Measurements from ENCODE around the gene RHBDD3.

Gene RHBDD3

DNA sequence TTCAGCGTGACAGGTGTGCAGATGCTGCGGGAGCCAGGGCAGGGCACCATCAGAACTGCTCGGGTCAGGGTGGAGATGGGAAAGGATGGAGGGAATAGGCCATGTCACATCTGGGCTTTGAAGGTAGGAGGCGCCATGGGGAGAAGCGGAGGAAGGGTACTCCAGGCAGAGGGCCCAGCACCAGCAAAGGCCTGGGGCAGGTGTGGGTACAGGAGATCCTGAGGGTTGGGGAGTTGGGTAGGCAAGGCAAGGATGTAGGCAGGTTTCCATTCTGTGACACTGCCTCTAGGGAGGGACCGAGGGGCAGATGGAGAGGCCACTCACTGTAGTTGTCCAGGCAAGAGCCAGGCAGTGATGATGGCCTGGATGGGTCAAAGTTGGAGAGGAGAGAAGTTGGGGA, 53.5 kb downstream of the RHBDD3 start:
- H3K4me3 ChIP-seq (ENCODE audit: low read length): no peak overlapping the region
- DNase-seq (ENCODE audit: low read depth): no peak
- TF ChIP-seq CTCF (conservative IDR thresholded peaks at IDR 0.05; ENCODE audit: low read depth, low read length): no peak

DNA sequence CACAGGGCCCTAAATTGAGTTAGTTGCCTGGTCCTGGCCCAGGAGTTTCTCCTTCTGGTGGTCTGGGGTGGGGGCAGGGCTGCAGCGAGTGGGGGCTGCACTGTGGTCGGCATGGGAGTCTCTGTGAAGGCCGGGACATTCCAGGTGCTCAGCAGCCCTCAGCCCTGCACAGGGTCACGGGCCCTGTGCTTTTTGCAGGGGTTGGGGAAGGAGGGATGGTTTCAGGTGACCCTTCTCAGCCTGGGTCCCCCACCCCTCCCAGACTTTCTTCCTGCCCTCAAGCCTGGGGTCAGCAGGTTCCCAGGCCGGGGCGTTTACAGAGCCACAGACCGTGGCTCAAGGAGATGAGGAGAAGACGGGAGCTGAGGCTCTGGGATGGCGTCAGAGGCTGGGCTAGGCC, 54.3 kb downstream of the RHBDD3 start:
- no peak for DNase-seq (ENCODE audit: low read depth)
- no peak for TF ChIP-seq CTCF (conservative IDR thresholded peaks at IDR 0.05; ENCODE audit: low read depth, low read length)
- no peak overlapping the region for H3K4me3 ChIP-seq (ENCODE audit: low read length)

GRCh38 chr22:29212743-29213142, 55.0 kb downstream of the RHBDD3 start:
- DNase-seq (ENCODE audit: low read depth): no peak
- TF ChIP-seq CTCF (conservative IDR thresholded peaks at IDR 0.05; ENCODE audit: low read depth, low read length): no peak
- H3K4me3 ChIP-seq (ENCODE audit: low read length): no peak overlapping the region

- H3K4me3 ChIP-seq (ENCODE audit: low read length): no peak overlapping the region
- no peak for DNase-seq (ENCODE audit: low read depth)
- no peak for TF ChIP-seq CTCF (conservative IDR thresholded peaks at IDR 0.05; ENCODE audit: low read depth, low read length)
These were observed 56.3 kb downstream of the RHBDD3 start for GRCh38 chr22:29211466-29211865.

DNA sequence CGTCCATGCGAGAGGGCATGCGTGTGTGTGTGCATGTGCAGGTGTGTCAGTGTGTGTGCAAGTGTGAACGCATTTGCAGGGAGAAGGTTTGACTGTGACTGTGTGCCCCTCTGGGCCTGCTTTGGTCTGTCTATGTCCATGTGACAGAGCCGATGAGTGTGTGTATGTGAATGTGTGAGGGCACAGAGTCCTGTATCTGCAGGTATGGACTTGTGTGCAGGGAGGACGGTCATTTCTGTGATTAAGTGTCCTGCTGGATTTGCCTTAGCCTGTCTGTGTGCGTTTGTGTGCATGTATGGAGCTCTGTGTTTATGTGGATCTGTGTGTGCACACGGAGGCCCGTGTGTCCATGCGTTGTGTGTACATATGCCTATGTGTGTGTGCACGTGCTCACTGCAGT, 56.7 kb downstream of the RHBDD3 start:
- DNase-seq (ENCODE audit: low read depth): no peak
- no peak overlapping the region for H3K4me3 ChIP-seq (ENCODE audit: low read length)
- TF ChIP-seq CTCF (conservative IDR thresholded peaks at IDR 0.05; ENCODE audit: low read depth, low read length): no peak
